Fibroblast of lung (primary cell): ENCODE results near the gene CMTR2.

Source experiments
- EZH2 ChIP-seq: IDR thresholded peaks from 2 replicates; pipeline ENCODE4 v1.5.1; 2012; ENCODE audit warnings: low read length, control low read depth, mild to moderate bottlenecking; ENCODE audit errors: missing control alignments
- TF ChIP-seq, protein P1 (sequence below), 2 donors: IDR thresholded peaks in 1 of 2; conservative IDR thresholded peaks in 1 of 2; 1 replicate in 1 of 2; 2 replicates in 1 of 2; pipeline ENCODE4 v1.5.1; 2011 to 2012; ENCODE audit warnings: low read length in 2 of 2, control low read depth in 1 of 2, inconsistent platforms in 1 of 2, low read depth in 1 of 2, mild to moderate bottlenecking in 1 of 2

DNA sequence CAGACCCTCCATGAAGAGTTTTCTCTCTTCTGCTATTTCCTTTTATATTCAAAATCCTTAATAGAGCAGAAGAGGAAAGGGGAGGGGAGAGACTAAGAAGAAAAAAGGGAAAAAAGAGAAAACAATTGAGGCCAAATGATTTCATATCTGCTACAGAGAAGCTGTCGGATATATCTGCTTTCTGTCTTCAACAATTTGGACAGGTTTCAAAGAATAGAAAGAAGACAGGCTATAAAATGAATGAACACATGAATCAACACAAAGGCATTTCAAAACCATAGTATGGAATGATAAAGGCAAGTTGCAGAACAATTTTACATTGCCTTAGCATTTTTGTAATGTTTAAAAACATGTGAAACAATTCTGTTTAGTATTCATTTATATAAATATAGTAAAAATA is 4.7 kb upstream of the CMTR2 start:
- TF ChIP-seq, protein P1, sequence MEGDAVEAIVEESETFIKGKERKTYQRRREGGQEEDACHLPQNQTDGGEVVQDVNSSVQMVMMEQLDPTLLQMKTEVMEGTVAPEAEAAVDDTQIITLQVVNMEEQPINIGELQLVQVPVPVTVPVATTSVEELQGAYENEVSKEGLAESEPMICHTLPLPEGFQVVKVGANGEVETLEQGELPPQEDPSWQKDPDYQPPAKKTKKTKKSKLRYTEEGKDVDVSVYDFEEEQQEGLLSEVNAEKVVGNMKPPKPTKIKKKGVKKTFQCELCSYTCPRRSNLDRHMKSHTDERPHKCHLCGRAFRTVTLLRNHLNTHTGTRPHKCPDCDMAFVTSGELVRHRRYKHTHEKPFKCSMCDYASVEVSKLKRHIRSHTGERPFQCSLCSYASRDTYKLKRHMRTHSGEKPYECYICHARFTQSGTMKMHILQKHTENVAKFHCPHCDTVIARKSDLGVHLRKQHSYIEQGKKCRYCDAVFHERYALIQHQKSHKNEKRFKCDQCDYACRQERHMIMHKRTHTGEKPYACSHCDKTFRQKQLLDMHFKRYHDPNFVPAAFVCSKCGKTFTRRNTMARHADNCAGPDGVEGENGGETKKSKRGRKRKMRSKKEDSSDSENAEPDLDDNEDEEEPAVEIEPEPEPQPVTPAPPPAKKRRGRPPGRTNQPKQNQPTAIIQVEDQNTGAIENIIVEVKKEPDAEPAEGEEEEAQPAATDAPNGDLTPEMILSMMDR (conservative IDR thresholded peaks at IDR 0.05 in 1 of 2, IDR thresholded peaks at IDR 0.05 in 1 of 2; ENCODE audit: low read depth in 1 of 2, low read length in 2 of 2): no peak
- TF ChIP-seq EZH2: no peak
